ENCODE data around the gene HAP1.
"Not testable (repeated sequence)": the region's sequence is repeated elsewhere in the genome, so short reads cannot be mapped to it uniquely, and the experiment has no call there.

The HAP1 gene

DNA sequence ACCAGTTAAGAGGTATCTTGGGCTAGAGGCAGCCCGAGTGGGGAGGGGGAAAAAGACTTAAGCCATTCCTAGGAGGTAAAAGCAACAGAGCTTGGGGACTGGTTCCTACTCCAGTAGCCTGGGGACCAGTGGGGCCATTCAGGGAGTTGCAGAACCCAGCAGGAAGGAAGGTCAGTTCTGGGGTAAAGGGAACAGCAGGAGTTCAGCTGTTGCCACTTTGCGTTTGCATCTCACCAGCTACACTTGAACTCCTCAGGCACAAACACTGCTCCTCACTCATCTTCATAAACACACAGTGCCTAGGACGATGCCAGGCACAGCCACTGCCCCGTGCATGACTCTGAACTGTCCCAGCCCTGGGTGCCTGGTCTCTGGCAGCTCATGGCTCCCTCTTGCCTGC lies 4.0 kb downstream of the HAP1 start:
- no peak for DNase-seq (ENCODE audit: extremely low spot score, insufficient read length, low read depth)
- FAIRE-seq = no peak

DNA sequence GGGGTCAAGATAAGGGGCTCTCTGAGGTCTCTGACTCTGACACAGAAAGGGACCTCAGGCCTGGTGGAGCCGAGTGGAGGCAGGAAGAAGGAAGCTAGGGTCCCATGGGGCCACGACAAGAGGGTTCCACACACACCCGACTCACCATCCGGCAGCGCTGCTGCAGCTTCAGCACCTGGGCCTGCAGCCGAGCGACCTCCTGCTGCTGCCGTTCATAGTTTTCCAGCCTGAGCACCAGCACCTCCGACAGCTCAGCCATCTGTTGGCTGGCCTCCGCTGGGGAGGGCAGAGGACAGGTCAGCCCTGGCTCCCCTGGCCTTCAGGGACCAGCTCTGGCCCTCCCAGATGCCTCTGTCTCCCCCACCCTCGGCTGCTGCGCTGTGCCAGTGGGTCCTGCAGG lies 6.4 kb downstream of the HAP1 start:
- FAIRE-seq (no peak), DNase-seq (ENCODE audit: extremely low spot score, insufficient read length, low read depth) (no peak)

DNA sequence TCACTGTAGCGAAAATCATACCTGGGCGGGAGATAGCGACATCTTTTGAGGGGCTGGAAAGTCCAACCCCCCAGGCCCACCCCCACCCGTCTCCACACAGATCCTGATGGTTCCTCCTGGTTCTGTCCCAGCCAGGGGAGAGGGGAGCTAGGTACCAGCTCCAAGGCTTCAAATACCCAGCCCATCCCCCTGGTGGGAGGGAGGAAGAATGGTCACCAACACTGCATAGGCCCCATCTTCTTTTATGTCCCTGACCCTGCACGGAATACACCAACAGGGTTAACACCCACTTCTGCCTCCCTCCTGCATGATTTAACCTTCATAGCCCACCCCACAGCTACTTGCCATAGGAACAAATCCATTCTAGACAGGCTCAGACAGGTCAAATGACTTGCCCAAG lies 9.3 kb downstream of the HAP1 start:
- no peak for FAIRE-seq

GRCh38 chr17:41724476-41725050 lies 9.9 kb downstream of the HAP1 start:
- DNase-seq (ENCODE audit: extremely low spot score, insufficient read length, low read depth) (no peak), FAIRE-seq (no peak)

More for the DNA sequence above, 9.3 kb downstream of the HAP1 start:
- DNase-seq (ENCODE audit: extremely low spot score, insufficient read length, low read depth) = no peak

DNA sequence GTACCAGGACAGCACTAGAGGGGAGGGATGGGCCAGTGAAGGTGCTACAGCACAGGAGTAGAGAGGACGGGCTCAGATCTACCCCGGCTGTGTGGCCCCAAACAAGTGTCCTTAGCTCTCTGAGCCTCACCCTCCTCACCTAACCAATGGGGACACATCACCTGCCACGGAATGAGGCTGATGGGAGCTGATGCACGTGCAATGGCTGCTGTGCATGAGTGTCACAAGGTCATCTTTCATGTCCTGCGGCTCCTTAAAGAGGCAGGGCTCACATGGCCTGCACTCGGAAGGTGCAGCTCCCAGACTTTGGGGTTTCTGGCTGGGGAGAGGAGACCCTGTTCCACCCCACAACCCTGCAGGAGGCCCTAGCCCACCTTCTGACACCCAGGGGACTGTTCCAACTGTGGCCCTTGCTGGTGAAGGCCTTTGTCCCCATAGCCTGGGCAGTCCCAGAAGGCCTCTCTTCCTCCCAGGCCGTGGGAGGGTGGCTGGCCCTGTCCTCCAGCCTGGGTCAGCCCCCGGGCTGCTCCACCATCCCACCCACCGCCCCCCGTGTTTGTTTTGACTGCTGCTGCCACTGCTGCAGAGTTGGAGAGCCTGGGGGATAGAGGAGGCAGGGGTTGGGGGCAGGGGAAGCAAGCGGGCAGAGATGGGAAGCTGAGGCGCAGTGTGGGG lies 10.5 kb downstream of the HAP1 start:
- no peak for DNase-seq (ENCODE audit: extremely low spot score, insufficient read length, low read depth)
- no peak for FAIRE-seq

DNA sequence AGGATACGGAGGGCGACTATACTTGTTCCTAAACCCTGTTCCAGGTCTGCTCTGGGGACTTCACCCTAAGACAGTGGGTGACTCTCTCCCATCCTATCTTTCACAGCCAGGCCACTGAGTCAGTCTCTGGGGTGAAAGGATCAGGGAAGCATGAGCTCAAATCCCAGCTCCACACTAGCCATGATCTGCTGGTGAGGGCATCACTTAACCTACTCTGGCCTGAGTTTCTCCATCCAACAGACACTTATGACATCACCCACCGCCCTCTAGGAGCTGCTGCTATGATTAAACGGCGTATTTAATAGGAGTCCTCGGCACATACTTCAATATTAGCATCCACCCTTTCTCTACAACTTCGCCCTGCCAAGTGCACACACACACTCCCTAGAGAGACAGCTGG lies 12.2 kb downstream of the HAP1 start:
- FAIRE-seq (no peak), DNase-seq (ENCODE audit: extremely low spot score, insufficient read length, low read depth) (no peak)

DNA sequence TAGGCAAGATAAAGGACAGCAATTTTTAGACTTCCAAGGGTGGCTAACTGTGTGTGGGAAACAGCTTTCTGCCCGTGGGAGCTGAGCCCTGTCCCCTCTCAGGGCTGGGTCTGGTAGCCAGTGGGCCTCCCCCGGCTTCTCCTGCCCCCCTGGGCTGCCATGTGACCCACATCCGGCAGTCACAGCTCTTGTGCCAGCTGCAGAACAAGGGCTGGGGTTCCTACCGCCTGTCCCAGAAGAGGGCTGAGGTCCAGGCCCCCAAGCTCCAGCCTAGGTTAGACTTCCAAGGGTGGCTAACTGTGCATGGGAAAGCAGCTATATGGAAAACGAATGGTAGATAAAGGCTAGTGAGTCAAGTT lies 16.2 kb downstream of the HAP1 start:
- DNase-seq (ENCODE audit: extremely low spot score, insufficient read length, low read depth) (no peak), FAIRE-seq (no peak)

- no peak for FAIRE-seq
- no peak for DNase-seq (ENCODE audit: extremely low spot score, insufficient read length, low read depth)
These were observed 16.8 kb downstream of the HAP1 start for GRCh38 chr17:41717408-41718286.

GRCh38 chr17:41711669-41712400 lies 22.6 kb downstream of the HAP1 start, which contains the start of gene GAST:
Gene GAST, plus strand, starts transcription at chr17:41712331. Its CDS starts 3,106 bp downstream, at chr17:41715437.
- FAIRE-seq (no peak), DNase-seq (ENCODE audit: extremely low spot score, insufficient read length, low read depth) (no peak)

DNA sequence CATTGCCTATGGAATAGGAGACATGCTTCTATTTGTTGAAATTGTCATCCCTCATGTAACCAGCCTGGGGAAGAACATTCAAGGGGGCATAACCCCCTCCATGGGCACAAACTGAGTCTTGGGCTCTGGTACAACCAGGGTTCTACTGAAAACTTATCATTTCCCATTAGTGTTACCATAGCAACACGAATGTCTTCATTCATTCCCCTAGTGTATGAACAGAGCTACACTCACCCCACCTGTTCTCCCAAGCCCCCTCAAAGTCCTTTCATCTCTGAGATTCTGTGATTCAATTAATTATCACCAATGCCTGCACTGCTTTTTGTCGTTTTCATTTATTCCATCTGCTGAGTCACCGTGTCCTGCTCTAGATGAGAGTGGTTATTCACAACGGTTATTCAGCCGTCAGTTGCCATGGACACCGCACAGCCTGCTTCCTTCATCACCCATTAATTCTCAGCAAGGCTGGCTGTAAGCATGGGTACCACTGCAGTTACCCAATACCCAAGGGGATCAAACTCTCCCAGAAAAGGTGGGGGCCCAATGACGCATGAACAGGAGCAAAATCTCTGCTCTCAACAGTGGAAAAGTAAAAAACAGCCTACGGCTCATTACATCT lies 23.9 kb downstream of the HAP1 start:
- DNase-seq (ENCODE audit: extremely low spot score, insufficient read length, low read depth) (no peak), FAIRE-seq (no peak)

- FAIRE-seq = no peak
- no peak for DNase-seq (ENCODE audit: extremely low spot score, insufficient read length, low read depth)
These were observed 26.4 kb downstream of the HAP1 start for GRCh38 chr17:41707803-41708669.

- FAIRE-seq (no peak), DNase-seq (ENCODE audit: extremely low spot score, insufficient read length, low read depth) (no peak)
These were observed 29.0 kb downstream of the HAP1 start for GRCh38 chr17:41705271-41705991.

DNA sequence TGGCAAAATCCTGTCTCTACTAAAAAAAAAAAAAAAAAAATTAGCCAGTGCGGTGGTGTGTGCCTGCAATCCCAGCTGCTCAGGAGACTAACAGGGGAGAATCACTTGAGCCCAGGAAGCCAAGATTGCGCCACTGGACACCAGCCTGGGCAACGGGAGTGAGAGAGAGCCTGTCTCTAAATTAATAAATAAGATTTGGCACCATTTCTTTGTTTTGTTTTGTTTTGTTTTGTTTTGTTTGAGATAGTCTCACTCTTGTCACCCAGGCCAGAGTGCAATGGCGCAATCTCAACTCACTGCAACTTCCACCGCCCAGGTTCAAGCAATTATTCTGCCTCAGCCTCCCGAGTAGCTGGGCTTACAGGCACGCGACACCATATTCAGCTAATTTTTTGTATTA lies 31.7 kb downstream of the HAP1 start:
- FAIRE-seq (no peak), DNase-seq (ENCODE audit: extremely low spot score, insufficient read length, low read depth) (no peak)

- FAIRE-seq = not testable (repeated sequence)
These were observed 33.6 kb downstream of the HAP1 start for GRCh38 chr17:41700843-41701242.

DNA sequence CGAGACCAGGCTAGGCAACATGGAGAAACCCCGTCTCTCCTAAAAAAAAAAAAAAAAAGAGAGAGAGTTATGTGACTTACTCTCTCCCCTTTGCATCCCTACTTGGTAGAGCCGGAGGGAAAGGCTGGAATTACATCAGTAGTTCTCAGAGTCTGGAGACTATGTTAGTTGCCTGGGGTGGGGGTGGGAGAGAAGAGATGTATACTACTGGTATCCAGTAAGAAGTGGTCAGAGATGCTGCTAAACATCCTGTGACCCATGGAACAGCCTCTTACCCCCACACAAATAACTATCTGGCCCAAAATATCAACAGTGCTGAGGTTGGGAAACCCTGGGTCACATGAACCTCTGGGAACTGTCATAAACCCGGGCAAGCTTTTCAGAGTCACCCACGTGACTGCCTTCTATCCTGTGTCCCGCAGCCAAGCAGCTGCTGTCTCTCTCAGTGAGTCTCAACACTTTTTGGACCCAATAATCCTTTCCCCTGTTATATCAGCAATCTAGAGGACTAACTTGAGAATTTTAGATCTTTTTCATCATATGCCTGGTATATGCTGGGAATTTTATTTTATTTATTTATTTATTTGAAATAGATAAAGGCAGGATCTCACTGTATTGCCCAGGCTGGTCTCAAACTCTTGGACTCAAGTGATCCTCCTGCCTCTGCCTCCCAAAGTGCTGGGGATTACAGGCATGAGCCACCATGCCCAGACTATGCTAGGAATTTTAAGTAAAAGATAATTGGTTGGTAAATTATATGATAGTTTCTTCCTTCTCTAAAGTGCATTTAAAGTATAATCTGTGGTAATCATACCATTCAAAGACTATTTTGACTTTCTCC lies 37.1 kb downstream of the HAP1 start:
- no peak for DNase-seq (ENCODE audit: extremely low spot score, insufficient read length, low read depth)
- FAIRE-seq = no peak

More at GRCh38 chr17:41700843-41701242, 33.6 kb downstream of the HAP1 start:
- not testable (repeated sequence) for DNase-seq (ENCODE audit: extremely low spot score, insufficient read length, low read depth)

DNA sequence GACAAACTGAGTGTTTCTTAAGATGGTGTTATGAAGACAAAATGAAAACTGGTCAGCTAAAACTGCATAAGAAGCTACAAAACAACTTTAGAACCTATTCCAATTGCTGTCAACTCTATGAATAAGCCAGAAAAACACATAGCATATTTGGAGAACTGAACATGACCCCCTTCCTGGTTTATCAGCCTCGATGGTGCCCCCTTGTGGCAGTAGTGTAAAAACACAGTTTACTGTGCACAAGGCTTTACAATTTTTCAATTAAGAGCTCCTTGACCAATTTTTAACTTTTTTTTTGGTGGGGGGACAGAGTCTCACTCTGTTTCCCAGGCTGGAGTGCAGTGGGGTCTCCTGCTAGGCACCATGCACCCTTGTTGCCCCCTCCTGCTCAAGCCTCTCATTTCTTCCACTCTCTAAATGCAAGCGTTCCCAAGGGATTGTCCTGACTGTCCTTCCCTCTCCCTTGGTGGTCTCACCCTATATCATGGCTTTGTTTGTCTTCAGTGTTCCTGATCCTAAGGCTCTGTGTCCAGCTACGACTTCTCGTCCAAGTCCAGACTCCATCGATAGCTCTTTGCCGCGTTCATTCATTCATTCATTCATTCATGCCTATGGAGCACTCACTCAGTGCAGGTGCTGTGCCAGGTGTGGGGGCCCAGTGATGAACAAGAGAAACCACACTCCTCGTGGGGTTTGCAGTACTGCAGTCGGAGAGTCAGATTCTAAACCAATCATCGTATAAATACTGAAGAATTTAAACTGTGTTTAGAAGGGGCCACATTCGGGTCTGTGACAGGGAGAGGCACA lies 38.3 kb downstream of the HAP1 start:
- DNase-seq (ENCODE audit: extremely low spot score, insufficient read length, low read depth) (peak; percentile 61), FAIRE-seq (peak; percentile 77)

Measured in GM18507 (cell line).